HG02970 (cell line): ENCODE results near the gene BCAP31.
"Not testable (repeated sequence)": the region's sequence is repeated elsewhere in the genome, so short reads cannot be mapped to it uniquely, and the experiment has no call there.

ENCODE experiments used
- ATAC-seq: cut with Tn5 transposase; IDR thresholded peaks from one replicate; pipeline ENCODE4 v1.9.1; 2021; ENCODE audit warnings: mild to moderate bottlenecking, moderate library complexity, moderate number of reproducible peaks; ENCODE audit not compliant: unreplicated experiment, low FRiP score

BCAP31 gene

GRCh38 chrX:153719238-153719637 is 4.9 kb downstream of the BCAP31 start:
- no peak for ATAC-seq

GRCh38 chrX:153717445-153717844 is 6.7 kb downstream of the BCAP31 start:
- ATAC-seq, result no peak

GRCh38 chrX:153714256-153714655 is 9.9 kb downstream of the BCAP31 start:
- ATAC-seq, result no peak

GRCh38 chrX:153709726-153710674 is 14.2 kb downstream of the BCAP31 start:
- no peak for ATAC-seq

GRCh38 chrX:153708415-153708814 is 15.8 kb downstream of the BCAP31 start:
- ATAC-seq, result no peak

- ATAC-seq, result no peak
Measured at GRCh38 chrX:153707406-153707805, 16.8 kb downstream of the BCAP31 start.

- no peak for ATAC-seq
Measured at GRCh38 chrX:153706799-153707198, 17.4 kb downstream of the BCAP31 start.

- ATAC-seq, result not testable (repeated sequence)
Measured at GRCh38 chrX:153705403-153706060, 18.7 kb downstream of the BCAP31 start.

- ATAC-seq, result not testable (repeated sequence)
Measured at GRCh38 chrX:153704631-153705402, 19.4 kb downstream of the BCAP31 start.

- no peak for ATAC-seq
Measured at GRCh38 chrX:153704021-153704526, 20.1 kb downstream of the BCAP31 start.

- no peak for ATAC-seq
Measured at GRCh38 chrX:153703036-153703370, 21.2 kb downstream of the BCAP31 start.

- no peak for ATAC-seq
Measured at GRCh38 chrX:153702336-153703035, 21.7 kb downstream of the BCAP31 start.

- no peak for ATAC-seq
Measured at GRCh38 chrX:153701706-153702105, 22.5 kb downstream of the BCAP31 start.

GRCh38 chrX:153700967-153701366 is 23.2 kb downstream of the BCAP31 start:
- ATAC-seq, result no peak

- ATAC-seq, result no peak
Measured at GRCh38 chrX:153700376-153700945, 23.7 kb downstream of the BCAP31 start.

- ATAC-seq, result not testable (repeated sequence)
Measured at GRCh38 chrX:153699784-153700371, 24.3 kb downstream of the BCAP31 start.

GRCh38 chrX:153699210-153699783 is 24.9 kb downstream of the BCAP31 start:
- not testable (repeated sequence) for ATAC-seq

- ATAC-seq, result no peak
Measured at GRCh38 chrX:153697924-153698865, 26.0 kb downstream of the BCAP31 start.
